GM23338 (cell line): Measurements from ENCODE around the gene SLC15A1. TPM values are rescaled to one million over a fixed set of nuclear protein-coding genes. Genes with fewer than 3 reads are reported as not detected.

Experiments
- ATAC-seq: fragments of 200-7000 bp; cut with Tn5 transposase; 3 replicates; pipeline ENCODE4 v1.9.1; 2020
- DNase-seq: peaks from one replicate; pipeline ENCODE4 v3.0.0-alpha.2; 2015; ENCODE audit warnings: low spot score
- H2AFZ ChIP-seq: fragments of 200-600 bp; sonication (generic); 2 replicates; pipeline ENCODE4 v1.8.0; 2016; ENCODE audit warnings: antibody characterized with exemption, mild to moderate bottlenecking, moderate library complexity
- H3F3A ChIP-seq: fragments of 200-600 bp; sonication (generic); replicated peaks from 2 replicates; pipeline ENCODE4 v1.8.0; 2017; ENCODE audit warnings: antibody characterized with exemption, mixed run types, low read depth
- H3K27ac ChIP-seq: fragments of 200-600 bp; sonication (generic); 2 replicates; pipeline ENCODE4 v1.6.1; 2016; ENCODE audit warnings: low read depth
- H3K27me3 ChIP-seq: fragments of 200-600 bp; sonication (generic); 2 replicates; pipeline ENCODE4 v1.8.0; 2016; ENCODE audit warnings: mild to moderate bottlenecking, mixed run types, moderate library complexity; ENCODE audit not compliant: insufficient read depth
- H3K36me3 ChIP-seq: fragments of 200-600 bp; sonication (generic); 2 replicates; pipeline ENCODE4 v1.8.0; 2016; ENCODE audit warnings: mild to moderate bottlenecking; ENCODE audit not compliant: insufficient read depth
- H3K4me1 ChIP-seq: fragments of 200-600 bp; sonication (generic); 2 replicates; pipeline ENCODE4 v1.8.0; 2016; ENCODE audit warnings: mild to moderate bottlenecking, moderate library complexity; ENCODE audit not compliant: insufficient read depth
- H3K4me2 ChIP-seq: fragments of 200-600 bp; sonication (generic); 2 replicates; pipeline ENCODE4 v1.7.1; 2017; ENCODE audit warnings: mixed run types
- H3K4me3 ChIP-seq: fragments of 200-600 bp; sonication (generic); 2 replicates; pipeline ENCODE4 v1.6.1; 2016; ENCODE audit warnings: mixed run types
- H3K79me2 ChIP-seq: fragments of 200-600 bp; sonication (generic); replicated peaks from 2 replicates; pipeline ENCODE4 v1.8.0; 2017; ENCODE audit warnings: mild to moderate bottlenecking; ENCODE audit not compliant: insufficient read depth
- H3K9me2 ChIP-seq: fragments of 200-600 bp; sonication (generic); 2 replicates; pipeline ENCODE4 v1.8.0; 2017; ENCODE audit not compliant: insufficient read depth
- H4K20me1 ChIP-seq: fragments of 200-600 bp; sonication (generic); replicated peaks from 2 replicates; pipeline ENCODE4 v1.8.0; 2017; ENCODE audit warnings: mild to moderate bottlenecking; ENCODE audit not compliant: insufficient read depth
- H3K27ac Mint-ChIP-seq: 2 replicates; pipeline ENCODE4 v1.8.0; 2020; ENCODE audit warnings: inconsistent platforms, mild to moderate bottlenecking, moderate library complexity, mixed read lengths
- H3K27me3 Mint-ChIP-seq: 3 replicates; pipeline ENCODE4 v1.8.0; 2022; ENCODE audit warnings: low read depth, mild to moderate bottlenecking, moderate library complexity, mixed read lengths, inconsistent platforms; ENCODE audit not compliant: insufficient read depth, poor library complexity
- H3K36me3 Mint-ChIP-seq: 3 replicates; pipeline ENCODE4 v1.8.0; 2021; ENCODE audit warnings: low read depth, mild to moderate bottlenecking, inconsistent platforms, moderate library complexity, mixed read lengths
- H3K4me1 Mint-ChIP-seq: 3 replicates; pipeline ENCODE4 v1.8.0; 2020; ENCODE audit warnings: mild to moderate bottlenecking, inconsistent platforms, mixed read lengths
- H3K4me3 Mint-ChIP-seq: 3 replicates; pipeline ENCODE4 v1.8.0; 2021; ENCODE audit warnings: moderate library complexity, mild to moderate bottlenecking, inconsistent platforms, mixed read lengths
- H3K9me3 Mint-ChIP-seq: 3 replicates; pipeline ENCODE4 v1.8.0; 2020; ENCODE audit warnings: moderate library complexity, mild to moderate bottlenecking, inconsistent platforms, mixed read lengths
- CREB1 ChIP-seq: fragments of 250-450 bp; sonication (Bioruptor Pico); IDR thresholded peaks from 2 replicates; pipeline ENCODE4 v1.5.0; 2020; ENCODE audit warnings: low read depth, mild to moderate bottlenecking, moderate library complexity
- EZH2 ChIP-seq: fragments of 200-600 bp; sonication (generic); IDR thresholded peaks from one replicate; pipeline ENCODE4 v1.8.0; 2017; ENCODE audit warnings: antibody characterized with exemption, mild to moderate bottlenecking, low read depth; ENCODE audit not compliant: unreplicated experiment
- EZH2phosphoT487 ChIP-seq: fragments of 200-600 bp; sonication (generic); IDR thresholded peaks from one replicate; pipeline ENCODE4 v1.8.1; 2018; ENCODE audit warnings: antibody characterized with exemption; ENCODE audit not compliant: unreplicated experiment
- NANOG ChIP-seq: IDR thresholded peaks from 2 replicates; pipeline ENCODE4 v1.6.1; 2016; ENCODE audit warnings: antibody characterized with exemption, borderline replicate concordance
- POLR2AphosphoS5 ChIP-seq: IDR thresholded peaks from 2 replicates; pipeline ENCODE4 v1.6.1; 2016; ENCODE audit warnings: antibody characterized with exemption, low read depth
- STAT1 ChIP-seq: IDR thresholded peaks from one replicate; pipeline ENCODE4 v1.6.1; 2016; ENCODE audit warnings: antibody characterized with exemption; ENCODE audit not compliant: unreplicated experiment
- ZNF114 ChIP-seq: fragments of 250-450 bp; sonication (Bioruptor Pico); IDR thresholded peaks from 2 replicates; pipeline ENCODE4 v1.5.0; 2020; ENCODE audit warnings: mild to moderate bottlenecking, moderate library complexity
- ZNF331 ChIP-seq: fragments of 250-450 bp; sonication (Bioruptor Pico); IDR thresholded peaks from 2 replicates; pipeline ENCODE4 v1.5.0; 2020; ENCODE audit warnings: low read depth, mild to moderate bottlenecking, moderate library complexity
- polyA plus RNA-seq: library from polyadenylated mRNA; unstranded; fragments of >200 nt; fragmentation: Nextera tagmentation; extraction: Ambion mirVana; gene quantifications from 2 replicates; pipeline ENCODE4 v1.2.1, GENCODE V29; 2016
- total RNA-seq: library from RNA; depleted of rRNA; stranded (reverse); fragments of >200 nt; shearing (Covaris generic); gene quantifications from 2 replicates; pipeline ENCODE4 v1.2.3, GENCODE V29; 2014
- TF ChIP-seq, protein P1 (sequence below): IDR thresholded peaks from one replicate; pipeline ENCODE4 v1.6.1; 2018; ENCODE audit warnings: antibody characterized with exemption; ENCODE audit not compliant: unreplicated experiment
- TF ChIP-seq, protein P2 (sequence below), 2 experiments: fragments of 200-600 bp in 1 of 2; sonication (generic) in 1 of 2; conservative IDR thresholded peaks; 2 replicates each; pipeline versions ENCODE4 v1.5.1 to v1.6.1; 2016 to 2017; ENCODE audit warnings: antibody characterized with exemption in 2 of 2, low read depth in 2 of 2, mild to moderate bottlenecking in 2 of 2, moderate library complexity in 1 of 2
- TF ChIP-seq, protein P3 (sequence below): fragments of 250-450 bp; sonication (Bioruptor Pico); IDR thresholded peaks from 2 replicates; pipeline ENCODE4 v1.5.0; 2020; ENCODE audit warnings: mild to moderate bottlenecking, moderate library complexity
- TF ChIP-seq, protein P4 (sequence below): IDR thresholded peaks from 2 replicates; pipeline ENCODE4 v1.6.1; 2016; ENCODE audit warnings: antibody characterized with exemption

SLC15A1 gene
- total and polyA plus RNA-seq, 2 experiments from 2014 or later = 1.6 to 3.0 TPM

DNA sequence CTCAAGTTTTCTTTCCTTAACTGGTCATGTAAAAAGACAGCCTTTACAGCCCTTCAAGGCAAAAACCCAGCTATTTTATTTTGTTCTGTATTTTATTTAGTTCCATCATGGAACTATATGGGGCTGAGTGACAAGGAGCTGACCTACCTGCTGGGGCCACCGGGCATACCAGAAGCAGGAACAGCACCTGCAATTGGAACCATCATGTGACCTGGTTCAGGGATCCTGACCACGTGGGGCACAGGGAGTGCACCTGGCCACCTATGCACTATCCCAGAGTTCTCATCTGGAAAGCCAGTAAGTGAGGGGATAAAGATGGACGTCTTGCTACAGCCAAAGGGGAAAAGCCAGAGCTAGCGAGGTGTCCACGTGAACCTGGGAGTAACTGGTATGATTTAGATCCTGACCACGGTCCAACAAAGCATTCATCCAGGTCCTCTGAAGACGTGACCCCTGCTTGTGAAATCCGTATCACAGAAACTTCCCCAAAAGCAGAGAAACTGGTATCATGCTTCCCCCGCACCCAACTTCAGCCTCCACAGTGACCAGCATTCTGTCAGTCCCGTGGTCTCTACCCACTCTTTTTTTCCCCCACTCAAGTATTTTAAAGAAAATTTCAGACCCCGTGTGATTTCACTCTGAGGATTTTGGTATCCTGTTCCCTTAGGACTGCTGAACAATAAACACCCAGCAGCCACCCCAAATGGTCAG, 40.5 kb upstream of the SLC15A1 start (continued):
- TF ChIP-seq, protein P1, sequence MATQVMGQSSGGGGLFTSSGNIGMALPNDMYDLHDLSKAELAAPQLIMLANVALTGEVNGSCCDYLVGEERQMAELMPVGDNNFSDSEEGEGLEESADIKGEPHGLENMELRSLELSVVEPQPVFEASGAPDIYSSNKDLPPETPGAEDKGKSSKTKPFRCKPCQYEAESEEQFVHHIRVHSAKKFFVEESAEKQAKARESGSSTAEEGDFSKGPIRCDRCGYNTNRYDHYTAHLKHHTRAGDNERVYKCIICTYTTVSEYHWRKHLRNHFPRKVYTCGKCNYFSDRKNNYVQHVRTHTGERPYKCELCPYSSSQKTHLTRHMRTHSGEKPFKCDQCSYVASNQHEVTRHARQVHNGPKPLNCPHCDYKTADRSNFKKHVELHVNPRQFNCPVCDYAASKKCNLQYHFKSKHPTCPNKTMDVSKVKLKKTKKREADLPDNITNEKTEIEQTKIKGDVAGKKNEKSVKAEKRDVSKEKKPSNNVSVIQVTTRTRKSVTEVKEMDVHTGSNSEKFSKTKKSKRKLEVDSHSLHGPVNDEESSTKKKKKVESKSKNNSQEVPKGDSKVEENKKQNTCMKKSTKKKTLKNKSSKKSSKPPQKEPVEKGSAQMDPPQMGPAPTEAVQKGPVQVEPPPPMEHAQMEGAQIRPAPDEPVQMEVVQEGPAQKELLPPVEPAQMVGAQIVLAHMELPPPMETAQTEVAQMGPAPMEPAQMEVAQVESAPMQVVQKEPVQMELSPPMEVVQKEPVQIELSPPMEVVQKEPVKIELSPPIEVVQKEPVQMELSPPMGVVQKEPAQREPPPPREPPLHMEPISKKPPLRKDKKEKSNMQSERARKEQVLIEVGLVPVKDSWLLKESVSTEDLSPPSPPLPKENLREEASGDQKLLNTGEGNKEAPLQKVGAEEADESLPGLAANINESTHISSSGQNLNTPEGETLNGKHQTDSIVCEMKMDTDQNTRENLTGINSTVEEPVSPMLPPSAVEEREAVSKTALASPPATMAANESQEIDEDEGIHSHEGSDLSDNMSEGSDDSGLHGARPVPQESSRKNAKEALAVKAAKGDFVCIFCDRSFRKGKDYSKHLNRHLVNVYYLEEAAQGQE = no peak
- TF ChIP-seq POLR2AphosphoS5 = no peak

DNA sequence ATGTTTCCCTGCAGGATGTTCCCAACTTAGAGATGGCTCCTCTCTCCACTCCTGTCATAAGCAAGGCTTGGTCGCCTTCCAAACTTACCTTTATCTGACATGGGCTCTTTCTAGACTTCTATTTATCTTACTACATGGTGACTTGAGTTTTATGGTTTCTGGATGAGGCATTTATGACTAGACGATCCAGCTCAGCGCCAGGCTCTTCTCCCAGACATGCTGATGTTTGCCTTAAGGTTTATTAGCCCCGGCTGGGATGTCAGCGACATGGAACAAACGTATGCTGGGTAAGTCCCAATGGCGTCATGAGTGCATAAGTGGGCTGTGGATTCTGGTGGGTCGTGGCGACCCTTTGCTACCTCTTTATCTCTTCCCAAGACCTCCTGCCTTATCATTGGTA, 39.8 kb upstream of the SLC15A1 start:
- no peak overlapping the region for H3K27ac Mint-ChIP-seq
- Histone ChIP-seq H3K9me2 (peaks cover 15% of the 10 kb centered on the region; the same call in 1 of the 2 replicates), H3K27ac (no peak overlapping the region), H3K79me2 (no peaks in the 10 kb centered on the region), H3K4me3 (no peak overlapping the region), H3F3A (no peaks in the 10 kb centered on the region), H3K27me3 (no peaks in the 10 kb centered on the region), H4K20me1 (no peaks in the 10 kb centered on the region; the same call in 1 of the 2 replicates), H2AFZ (no peak overlapping the region), H3K36me3 (no peaks in the 10 kb centered on the region), H3K4me2 (no peak overlapping the region), H3K4me1 (no peaks in the 10 kb centered on the region)
- peaks cover 3% of the 10 kb centered on the region; the same call in 2 of the 3 replicates for H3K4me1 Mint-ChIP-seq
- peaks cover 11% of the 10 kb centered on the region for H3K27me3 Mint-ChIP-seq
- peaks cover 2% of the 10 kb centered on the region; the same call in 1 of the 3 replicates for H3K36me3 Mint-ChIP-seq
- ATAC-seq = no peak
- no peaks in the 10 kb centered on the region; the same call in 2 of the 3 replicates for H3K9me3 Mint-ChIP-seq
- no peak overlapping the region for H3K4me3 Mint-ChIP-seq
- no peak for DNase-seq
- TF ChIP-seq ZNF114 (no peak), CREB1 (no peak), POLR2AphosphoS5 (no peak), EZH2phosphoT487 (no peak), EZH2 (no peak), NANOG (no peak), STAT1 (no peak), ZNF331 (CRISPR knock-in tag) (no peak)
- TF ChIP-seq, protein P2, sequence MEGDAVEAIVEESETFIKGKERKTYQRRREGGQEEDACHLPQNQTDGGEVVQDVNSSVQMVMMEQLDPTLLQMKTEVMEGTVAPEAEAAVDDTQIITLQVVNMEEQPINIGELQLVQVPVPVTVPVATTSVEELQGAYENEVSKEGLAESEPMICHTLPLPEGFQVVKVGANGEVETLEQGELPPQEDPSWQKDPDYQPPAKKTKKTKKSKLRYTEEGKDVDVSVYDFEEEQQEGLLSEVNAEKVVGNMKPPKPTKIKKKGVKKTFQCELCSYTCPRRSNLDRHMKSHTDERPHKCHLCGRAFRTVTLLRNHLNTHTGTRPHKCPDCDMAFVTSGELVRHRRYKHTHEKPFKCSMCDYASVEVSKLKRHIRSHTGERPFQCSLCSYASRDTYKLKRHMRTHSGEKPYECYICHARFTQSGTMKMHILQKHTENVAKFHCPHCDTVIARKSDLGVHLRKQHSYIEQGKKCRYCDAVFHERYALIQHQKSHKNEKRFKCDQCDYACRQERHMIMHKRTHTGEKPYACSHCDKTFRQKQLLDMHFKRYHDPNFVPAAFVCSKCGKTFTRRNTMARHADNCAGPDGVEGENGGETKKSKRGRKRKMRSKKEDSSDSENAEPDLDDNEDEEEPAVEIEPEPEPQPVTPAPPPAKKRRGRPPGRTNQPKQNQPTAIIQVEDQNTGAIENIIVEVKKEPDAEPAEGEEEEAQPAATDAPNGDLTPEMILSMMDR (conservative IDR thresholded peaks at IDR 0.05; ENCODE audit: low read depth in 2 of 2) = no peak
- TF ChIP-seq, protein P3, sequence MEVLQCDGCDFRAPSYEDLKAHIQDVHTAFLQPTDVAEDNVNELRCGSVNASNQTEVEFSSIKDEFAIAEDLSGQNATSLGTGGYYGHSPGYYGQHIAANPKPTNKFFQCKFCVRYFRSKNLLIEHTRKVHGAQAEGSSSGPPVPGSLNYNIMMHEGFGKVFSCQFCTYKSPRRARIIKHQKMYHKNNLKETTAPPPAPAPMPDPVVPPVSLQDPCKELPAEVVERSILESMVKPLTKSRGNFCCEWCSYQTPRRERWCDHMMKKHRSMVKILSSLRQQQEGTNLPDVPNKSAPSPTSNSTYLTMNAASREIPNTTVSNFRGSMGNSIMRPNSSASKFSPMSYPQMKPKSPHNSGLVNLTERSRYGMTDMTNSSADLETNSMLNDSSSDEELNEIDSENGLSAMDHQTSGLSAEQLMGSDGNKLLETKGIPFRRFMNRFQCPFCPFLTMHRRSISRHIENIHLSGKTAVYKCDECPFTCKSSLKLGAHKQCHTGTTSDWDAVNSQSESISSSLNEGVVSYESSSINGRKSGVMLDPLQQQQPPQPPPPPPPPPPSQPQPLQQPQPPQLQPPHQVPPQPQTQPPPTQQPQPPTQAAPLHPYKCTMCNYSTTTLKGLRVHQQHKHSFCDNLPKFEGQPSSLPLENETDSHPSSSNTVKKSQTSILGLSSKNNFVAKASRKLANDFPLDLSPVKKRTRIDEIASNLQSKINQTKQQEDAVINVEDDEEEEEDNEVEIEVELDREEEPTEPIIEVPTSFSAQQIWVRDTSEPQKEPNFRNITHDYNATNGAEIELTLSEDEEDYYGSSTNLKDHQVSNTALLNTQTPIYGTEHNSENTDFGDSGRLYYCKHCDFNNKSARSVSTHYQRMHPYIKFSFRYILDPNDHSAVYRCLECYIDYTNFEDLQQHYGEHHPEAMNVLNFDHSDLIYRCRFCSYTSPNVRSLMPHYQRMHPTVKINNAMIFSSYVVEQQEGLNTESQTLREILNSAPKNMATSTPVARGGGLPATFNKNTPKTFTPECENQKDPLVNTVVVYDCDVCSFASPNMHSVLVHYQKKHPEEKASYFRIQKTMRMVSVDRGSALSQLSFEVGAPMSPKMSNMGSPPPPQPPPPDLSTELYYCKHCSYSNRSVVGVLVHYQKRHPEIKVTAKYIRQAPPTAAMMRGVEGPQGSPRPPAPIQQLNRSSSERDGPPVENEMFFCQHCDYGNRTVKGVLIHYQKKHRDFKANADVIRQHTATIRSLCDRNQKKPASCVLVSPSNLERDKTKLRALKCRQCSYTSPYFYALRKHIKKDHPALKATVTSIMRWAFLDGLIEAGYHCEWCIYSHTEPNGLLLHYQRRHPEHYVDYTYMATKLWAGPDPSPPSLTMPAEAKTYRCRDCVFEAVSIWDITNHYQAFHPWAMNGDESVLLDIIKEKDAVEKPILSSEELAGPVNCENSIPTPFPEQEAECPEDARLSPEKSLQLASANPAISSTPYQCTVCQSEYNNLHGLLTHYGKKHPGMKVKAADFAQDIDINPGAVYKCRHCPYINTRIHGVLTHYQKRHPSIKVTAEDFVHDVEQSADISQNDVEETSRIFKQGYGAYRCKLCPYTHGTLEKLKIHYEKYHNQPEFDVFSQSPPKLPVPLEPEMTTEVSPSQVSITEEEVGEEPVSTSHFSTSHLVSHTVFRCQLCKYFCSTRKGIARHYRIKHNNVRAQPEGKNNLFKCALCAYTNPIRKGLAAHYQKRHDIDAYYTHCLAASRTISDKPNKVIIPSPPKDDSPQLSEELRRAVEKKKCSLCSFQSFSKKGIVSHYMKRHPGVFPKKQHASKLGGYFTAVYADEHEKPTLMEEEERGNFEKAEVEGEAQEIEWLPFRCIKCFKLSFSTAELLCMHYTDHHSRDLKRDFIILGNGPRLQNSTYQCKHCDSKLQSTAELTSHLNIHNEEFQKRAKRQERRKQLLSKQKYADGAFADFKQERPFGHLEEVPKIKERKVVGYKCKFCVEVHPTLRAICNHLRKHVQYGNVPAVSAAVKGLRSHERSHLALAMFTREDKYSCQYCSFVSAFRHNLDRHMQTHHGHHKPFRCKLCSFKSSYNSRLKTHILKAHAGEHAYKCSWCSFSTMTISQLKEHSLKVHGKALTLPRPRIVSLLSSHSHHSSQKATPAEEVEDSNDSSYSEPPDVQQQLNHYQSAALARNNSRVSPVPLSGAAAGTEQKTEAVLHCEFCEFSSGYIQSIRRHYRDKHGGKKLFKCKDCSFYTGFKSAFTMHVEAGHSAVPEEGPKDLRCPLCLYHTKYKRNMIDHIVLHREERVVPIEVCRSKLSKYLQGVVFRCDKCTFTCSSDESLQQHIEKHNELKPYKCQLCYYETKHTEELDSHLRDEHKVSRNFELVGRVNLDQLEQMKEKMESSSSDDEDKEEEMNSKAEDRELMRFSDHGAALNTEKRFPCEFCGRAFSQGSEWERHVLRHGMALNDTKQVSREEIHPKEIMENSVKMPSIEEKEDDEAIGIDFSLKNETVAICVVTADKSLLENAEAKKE (CRISPR knock-in tag) = no peak
- TF ChIP-seq, protein P4, sequence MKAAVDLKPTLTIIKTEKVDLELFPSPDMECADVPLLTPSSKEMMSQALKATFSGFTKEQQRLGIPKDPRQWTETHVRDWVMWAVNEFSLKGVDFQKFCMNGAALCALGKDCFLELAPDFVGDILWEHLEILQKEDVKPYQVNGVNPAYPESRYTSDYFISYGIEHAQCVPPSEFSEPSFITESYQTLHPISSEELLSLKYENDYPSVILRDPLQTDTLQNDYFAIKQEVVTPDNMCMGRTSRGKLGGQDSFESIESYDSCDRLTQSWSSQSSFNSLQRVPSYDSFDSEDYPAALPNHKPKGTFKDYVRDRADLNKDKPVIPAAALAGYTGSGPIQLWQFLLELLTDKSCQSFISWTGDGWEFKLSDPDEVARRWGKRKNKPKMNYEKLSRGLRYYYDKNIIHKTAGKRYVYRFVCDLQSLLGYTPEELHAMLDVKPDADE = no peak
